Measurements from ENCODE around the gene AXIN2.
A peak's percentile ranks its signal among the peaks of the same experiment; 100 is the strongest.

AXIN2 gene

DNA sequence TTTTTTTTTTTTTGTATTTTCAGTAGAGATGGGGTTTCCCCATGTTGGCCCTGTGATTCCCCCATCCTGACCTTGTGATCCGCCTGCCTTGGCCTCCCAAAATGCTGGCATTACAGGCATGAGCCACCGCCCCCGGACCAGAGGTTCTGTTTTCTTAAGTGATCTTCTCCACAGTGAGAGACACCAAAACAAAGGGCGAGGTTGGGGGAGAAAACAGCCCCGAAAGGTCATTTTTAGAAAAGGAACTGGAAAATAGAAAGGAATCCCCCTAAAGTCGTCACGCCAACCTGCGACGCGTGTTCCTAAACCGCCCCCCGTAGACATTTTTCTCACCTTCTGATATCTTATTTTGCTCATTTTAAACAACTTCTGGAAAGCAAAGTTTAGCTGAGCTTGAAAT, 6.1 kb upstream of the AXIN2 start:
- H3K4me3 ChIP-seq (ENCODE audit: low read depth, low read length), result no peak overlapping the region
- TF ChIP-seq, protein P1, sequence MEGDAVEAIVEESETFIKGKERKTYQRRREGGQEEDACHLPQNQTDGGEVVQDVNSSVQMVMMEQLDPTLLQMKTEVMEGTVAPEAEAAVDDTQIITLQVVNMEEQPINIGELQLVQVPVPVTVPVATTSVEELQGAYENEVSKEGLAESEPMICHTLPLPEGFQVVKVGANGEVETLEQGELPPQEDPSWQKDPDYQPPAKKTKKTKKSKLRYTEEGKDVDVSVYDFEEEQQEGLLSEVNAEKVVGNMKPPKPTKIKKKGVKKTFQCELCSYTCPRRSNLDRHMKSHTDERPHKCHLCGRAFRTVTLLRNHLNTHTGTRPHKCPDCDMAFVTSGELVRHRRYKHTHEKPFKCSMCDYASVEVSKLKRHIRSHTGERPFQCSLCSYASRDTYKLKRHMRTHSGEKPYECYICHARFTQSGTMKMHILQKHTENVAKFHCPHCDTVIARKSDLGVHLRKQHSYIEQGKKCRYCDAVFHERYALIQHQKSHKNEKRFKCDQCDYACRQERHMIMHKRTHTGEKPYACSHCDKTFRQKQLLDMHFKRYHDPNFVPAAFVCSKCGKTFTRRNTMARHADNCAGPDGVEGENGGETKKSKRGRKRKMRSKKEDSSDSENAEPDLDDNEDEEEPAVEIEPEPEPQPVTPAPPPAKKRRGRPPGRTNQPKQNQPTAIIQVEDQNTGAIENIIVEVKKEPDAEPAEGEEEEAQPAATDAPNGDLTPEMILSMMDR (IDR thresholded peaks at IDR 0.05; ENCODE audit: low read depth, low read length), result no peak
- no peak for DNase-seq (ENCODE audit: low read depth, low spot score)
- in situ Hi-C loops (cut with HindIII; ENCODE audit: low sequenced_read_pairs), result no loop called here

DNA sequence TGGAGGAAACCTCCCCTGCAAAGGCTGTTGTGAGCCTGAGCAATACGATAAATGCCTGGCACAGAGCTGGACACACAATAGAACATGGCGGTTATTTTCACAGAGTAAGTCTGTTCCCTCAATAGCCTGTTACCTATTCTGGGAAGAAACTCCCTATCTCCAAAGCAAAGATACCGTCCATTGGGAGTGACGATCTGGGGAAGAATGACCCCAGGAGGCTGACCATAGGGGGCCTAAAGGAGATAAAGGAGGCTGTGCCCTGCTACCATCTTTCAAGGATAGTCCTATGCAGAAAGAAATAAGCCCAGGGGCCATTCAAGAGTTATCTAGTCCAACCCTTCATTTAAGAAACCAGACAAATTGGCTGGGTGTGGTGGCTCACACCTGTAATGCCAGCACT, 4.1 kb upstream of the AXIN2 start:
- in situ Hi-C loops (cut with HindIII; ENCODE audit: low sequenced_read_pairs), result no loop called here
- no peak for DNase-seq (ENCODE audit: low read depth, low spot score)
- H3K4me3 ChIP-seq (ENCODE audit: low read depth, low read length), result no peak overlapping the region
- TF ChIP-seq, protein P1 (IDR thresholded peaks at IDR 0.05; ENCODE audit: low read depth, low read length), result no peak

DNA sequence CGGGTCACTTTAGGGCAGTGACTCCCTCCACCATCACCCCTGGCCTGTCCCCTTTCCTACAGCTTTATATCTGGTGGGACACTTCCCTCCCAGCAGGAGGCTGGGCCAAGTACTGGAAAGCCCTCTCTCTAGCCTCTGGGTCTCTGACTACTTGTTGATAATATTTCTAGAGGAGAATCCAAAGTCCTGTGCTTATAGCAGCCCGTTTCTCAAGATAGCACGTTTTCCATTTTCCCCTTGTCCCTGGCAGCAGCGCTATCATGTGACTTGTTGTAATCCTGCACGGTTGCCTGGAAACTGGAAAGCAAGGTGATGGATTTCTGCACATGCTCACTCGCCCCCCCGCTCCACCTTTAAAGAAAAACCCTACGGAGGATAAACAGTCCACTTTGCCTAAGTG, 3.3 kb upstream of the AXIN2 start:
- TF ChIP-seq, protein P1 (IDR thresholded peaks at IDR 0.05; ENCODE audit: low read depth, low read length), result no peak
- in situ Hi-C loops (cut with HindIII; ENCODE audit: low sequenced_read_pairs), result no loop called here
- H3K4me3 ChIP-seq (ENCODE audit: low read depth, low read length), result no peak overlapping the region
- peak; percentile 42 for DNase-seq (ENCODE audit: low read depth, low spot score)

DNA sequence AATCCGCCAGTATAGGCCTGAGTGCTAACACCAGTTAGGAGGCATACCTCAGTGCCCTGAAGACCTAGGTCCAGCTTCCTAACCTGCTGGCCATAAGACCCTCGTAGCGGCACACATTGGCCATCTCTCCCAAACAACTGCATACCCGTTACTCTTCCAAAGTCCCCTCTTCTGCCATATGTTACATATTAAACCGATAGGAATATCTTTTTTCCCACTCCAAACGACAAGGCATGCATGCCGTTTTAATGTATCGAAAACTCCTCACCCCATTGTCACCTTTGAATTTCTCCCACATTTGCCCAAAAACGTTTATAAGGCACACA, 721 bp upstream of the AXIN2 start:
- TF ChIP-seq, protein P1 (IDR thresholded peaks at IDR 0.05; ENCODE audit: low read depth, low read length), result no peak
- no peak for DNase-seq (ENCODE audit: low read depth, low spot score)
- H3K4me3 ChIP-seq (ENCODE audit: low read depth, low read length), result peak overlapping the region; percentile 71
- in situ Hi-C loops (cut with HindIII; ENCODE audit: low sequenced_read_pairs), result no loop called here

DNA sequence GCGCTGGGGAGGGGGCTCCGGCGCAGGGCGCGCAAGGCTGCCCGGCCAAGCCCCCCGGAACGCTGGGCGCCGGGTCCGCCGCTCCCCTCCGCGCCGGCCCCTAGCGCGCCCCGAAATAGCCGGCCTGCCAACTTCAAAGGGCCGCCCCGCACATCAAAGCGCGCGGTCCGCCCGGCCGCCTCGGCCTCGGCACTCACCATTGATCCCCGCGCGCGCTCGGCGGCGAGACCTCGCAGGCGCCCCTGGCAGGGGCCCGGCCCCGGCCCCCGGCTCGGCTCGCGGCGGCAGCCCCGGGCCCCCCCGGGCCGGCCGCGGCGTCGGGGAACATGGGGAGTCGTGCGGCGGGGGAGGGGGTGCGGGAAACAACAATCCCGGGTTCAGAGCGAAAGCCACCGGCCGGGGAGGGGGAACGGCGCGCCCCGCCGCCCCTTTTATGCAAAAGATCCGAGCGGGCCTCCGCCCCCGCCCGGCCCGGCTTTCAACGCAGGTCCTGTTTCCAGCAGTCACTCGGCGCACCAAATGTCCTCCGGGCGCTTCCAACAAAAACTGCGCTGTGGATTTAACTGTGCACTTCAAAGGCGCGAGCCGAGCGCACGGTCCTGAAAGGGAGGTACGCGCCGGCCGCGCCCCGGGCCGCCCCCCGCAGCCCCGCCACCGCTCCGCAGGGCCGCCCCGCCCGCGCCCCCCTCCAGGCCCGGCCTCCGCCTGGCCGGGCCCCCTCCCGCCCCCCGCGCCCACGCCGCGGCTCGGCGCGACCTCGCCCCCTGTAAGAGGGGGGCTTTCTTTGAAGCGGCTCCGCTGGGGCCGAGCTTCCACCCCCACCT, 608 bp downstream of the AXIN2 start:
- in situ Hi-C loops (cut with HindIII; ENCODE audit: low sequenced_read_pairs), result no loop called here
- DNase-seq (ENCODE audit: low read depth, low spot score), result peak; percentile 93

DNA sequence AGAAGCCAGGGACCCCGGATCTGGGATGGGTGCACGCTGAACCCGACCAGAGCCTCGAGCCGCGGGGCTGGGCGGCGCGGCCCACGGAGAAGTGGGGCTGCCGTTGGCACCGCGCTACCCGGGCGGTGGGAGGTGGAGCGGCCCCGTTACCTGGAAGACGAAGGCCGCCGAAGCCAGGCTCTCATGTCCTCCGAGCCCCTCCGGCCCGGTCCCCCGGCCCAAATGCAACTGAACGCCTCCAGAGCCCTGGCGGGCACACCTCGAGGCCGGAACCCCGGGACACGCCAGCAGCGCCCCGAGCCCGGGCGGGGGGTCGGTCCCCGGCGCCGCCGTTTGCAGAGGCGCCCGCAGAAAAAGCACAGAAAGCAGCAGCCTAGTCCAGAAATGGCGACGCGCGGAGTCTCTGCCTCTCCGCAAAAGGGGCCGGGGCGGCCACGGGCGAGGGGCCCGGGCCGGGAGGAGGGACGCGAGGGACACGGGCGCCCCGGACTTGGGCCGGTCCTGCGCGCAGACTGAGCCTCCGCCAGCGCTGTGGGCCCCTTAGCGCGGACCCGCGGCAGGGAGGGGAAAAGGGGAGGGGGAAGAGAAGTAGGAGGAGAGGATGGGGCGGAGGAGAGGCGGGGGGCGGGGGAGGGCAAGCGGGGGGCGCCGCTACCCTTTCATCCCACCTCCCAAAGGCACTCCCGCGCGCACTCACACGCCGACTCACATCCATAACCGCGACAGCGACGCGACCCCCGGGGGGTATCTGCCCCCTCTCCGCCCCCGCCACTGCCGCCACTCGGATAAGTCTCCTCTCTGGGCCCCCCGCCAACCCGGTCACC, 1.4 kb downstream of the AXIN2 start:
- in situ Hi-C loops (cut with HindIII; ENCODE audit: low sequenced_read_pairs), result no loop called here
- DNase-seq (ENCODE audit: low read depth, low spot score), result peak; percentile 34
- peak overlapping the region; percentile 71 for H3K4me3 ChIP-seq (ENCODE audit: low read depth, low read length)
- TF ChIP-seq, protein P1 (IDR thresholded peaks at IDR 0.05; ENCODE audit: low read depth, low read length), result no peak

More for the DNA sequence above, 608 bp downstream of the AXIN2 start:
- TF ChIP-seq, protein P1 (IDR thresholded peaks at IDR 0.05; ENCODE audit: low read depth, low read length), result no peak
- peak overlapping the region; percentile 71 for H3K4me3 ChIP-seq (ENCODE audit: low read depth, low read length)

All from astrocyte of the spinal cord (primary cell).